GM19455 (cell line): ENCODE results near the gene CFHR2.

Source experiments
- ATAC-seq: cut with Tn5 transposase; IDR thresholded peaks from one replicate; pipeline ENCODE4 v1.9.1; 2021; ENCODE audit not compliant: unreplicated experiment

CFHR2 gene

DNA sequence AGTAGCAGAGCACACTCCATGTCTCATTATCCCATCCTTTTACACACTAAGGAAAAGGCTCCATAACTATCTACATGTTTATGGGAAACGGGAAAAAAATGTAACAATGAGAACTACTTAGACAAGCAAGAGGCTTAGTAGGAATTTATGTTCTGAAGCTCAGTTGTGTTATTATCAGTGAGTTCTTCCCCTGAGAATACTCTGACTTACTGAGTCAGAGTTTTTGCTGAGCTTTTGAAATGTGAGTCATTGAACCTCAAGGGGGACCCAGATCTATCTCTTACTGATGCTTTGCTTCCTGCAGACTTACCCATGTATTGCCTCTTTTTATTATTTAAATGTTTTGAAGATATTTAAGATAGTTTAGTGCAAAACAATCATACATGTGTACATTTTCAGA, 53.9 kb downstream of the CFHR2 start:
- no peak for ATAC-seq

DNA sequence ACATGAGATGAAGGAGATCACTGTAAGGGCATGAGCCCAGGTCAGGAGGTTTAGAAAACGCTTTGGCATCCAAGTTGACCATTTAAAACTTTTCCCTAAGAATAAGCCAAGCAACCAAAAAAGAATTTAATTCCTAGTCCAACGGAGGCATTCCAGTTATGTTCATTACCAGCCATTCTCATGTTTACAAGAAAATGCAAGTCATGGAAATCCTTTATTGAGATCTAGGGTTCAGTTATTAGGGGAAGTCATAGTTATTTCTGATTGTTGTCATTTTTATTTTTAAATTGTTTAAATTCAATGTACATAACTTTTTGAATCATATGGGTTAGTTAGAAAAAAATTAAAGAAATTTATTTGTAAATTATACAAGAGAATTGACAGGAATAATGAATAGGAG, 58.3 kb downstream of the CFHR2 start:
- no peak for ATAC-seq

DNA sequence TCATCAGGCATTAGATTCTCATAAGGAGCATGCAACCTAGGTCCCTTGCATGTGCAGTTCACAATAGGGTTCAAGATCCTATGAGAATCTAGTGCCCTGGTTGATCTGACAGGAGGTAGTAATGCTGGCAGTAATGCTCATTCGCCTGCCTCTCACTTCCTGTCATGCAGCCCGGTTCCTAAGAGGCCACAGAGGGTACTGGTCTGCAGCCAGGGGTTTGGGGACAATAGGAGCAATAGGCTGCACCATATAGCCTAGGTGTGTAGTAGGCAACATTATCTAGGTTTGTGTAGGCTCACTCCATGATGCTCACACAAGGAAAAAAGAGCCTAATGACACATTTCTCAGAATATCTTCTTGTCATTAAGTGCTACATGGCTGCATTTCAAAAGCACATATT, 59.6 kb downstream of the CFHR2 start:
- no peak for ATAC-seq

DNA sequence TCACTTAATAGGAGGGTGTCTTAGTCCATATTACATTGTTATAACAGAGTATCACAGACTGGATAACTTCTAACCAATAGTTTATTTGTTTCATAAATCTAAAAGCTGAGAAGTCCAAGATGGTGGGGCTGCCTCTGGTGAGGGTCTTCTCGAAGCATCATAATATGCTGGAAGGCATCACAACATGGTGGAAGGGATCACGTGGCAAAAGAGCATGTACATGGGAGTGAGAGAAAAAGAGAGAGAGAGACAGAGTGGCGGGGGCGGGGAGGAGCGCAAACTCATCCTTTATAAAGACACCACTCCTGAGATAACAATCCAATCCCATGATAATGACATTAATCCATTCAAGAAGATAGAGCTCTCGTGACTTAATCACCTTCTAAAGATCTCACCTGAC, 65.3 kb downstream of the CFHR2 start:
- ATAC-seq = no peak
